Lower lobe of right lung (tissue), 2 donors: ENCODE results near the gene SNRK. TPM values are rescaled to one million over a fixed set of nuclear protein-coding genes. Genes with fewer than 3 reads are reported as not detected.

Experiments used
- ATAC-seq, 2 donors: fragments of 200-7000 bp; cut with Tn5 transposase; one replicate each; pipeline ENCODE4 v1.9.1; 2020 to 2022; ENCODE audit warnings: mild to moderate bottlenecking in 2 of 2, moderate library complexity in 2 of 2
- DNase-seq: peaks from one replicate; pipeline ENCODE4 v3.0.0-alpha.2; 2020
- H3K27ac ChIP-seq: fragments of 200-600 bp; one replicate; pipeline ENCODE4 v1.8.0; 2022
- H3K27me3 ChIP-seq: fragments of 200-600 bp; one replicate; pipeline ENCODE4 v1.8.0; 2022; ENCODE audit warnings: low read depth
- H3K36me3 ChIP-seq: fragments of 200-600 bp; one replicate; pipeline ENCODE4 v1.8.0; 2022; ENCODE audit warnings: mild to moderate bottlenecking
- H3K4me1 ChIP-seq: fragments of 200-600 bp; one replicate; pipeline ENCODE4 v1.8.0; 2022
- H3K4me3 ChIP-seq: fragments of 200-600 bp; one replicate; pipeline ENCODE4 v1.8.0; 2022; ENCODE audit warnings: mild to moderate bottlenecking
- H3K9me3 ChIP-seq: fragments of 200-600 bp; one replicate; pipeline ENCODE4 v1.8.0; 2022
- CTCF ChIP-seq: fragments of 200-600 bp; IDR thresholded peaks from one replicate; pipeline ENCODE4 v1.8.0; 2022; ENCODE audit warnings: antibody characterized with exemption, mild to moderate bottlenecking
- intact Hi-C: fragments of 100-400 bp; cut with DNase I; formaldehyde crosslinking; loops from one replicate; pipeline ENCODE4 v1.11.0; 2022
- total RNA-seq: library from RNA; stranded (reverse); fragmentation: NEBNext Ultra II Directional; extraction: Animal tissue kit (Norgen Biotek cat#: 25700); gene quantifications from one replicate; pipeline ENCODE4 v1.2.1, GENCODE V29; 2021
- donor health status: DM: no; HTN: yes; CAD: no; lungs with severe emphysema.

The SNRK gene
- total RNA-seq, 1 donor from 2014 or later = 55.1 TPM

- no peaks in the 10 kb centered on the region for H3K27me3 ChIP-seq
- H3K27ac ChIP-seq = no peak overlapping the region
- no peak for ATAC-seq
- intact Hi-C loops = no loop called here
- H3K4me1 ChIP-seq = peaks cover 9% of the 10 kb centered on the region
- H3K4me3 ChIP-seq = no peak overlapping the region
- H3K36me3 ChIP-seq = no peaks in the 10 kb centered on the region
- H3K9me3 ChIP-seq = no peaks in the 10 kb centered on the region
- TF ChIP-seq CTCF = no peak
- DNase-seq = no peak
These were observed 93.0 kb downstream of the SNRK start for GRCh38 chr3:43379343-43379742.

- Histone ChIP-seq H3K4me1 (peaks cover 38% of the 10 kb centered on the region), H3K9me3 (no peaks in the 10 kb centered on the region), H3K36me3 (no peaks in the 10 kb centered on the region), H3K27me3 (no peaks in the 10 kb centered on the region), H3K4me3 (no peak overlapping the region), H3K27ac (peak overlapping the region; percentile 85)
- DNase-seq (no peak), ATAC-seq (no peak)
- no peak for TF ChIP-seq CTCF
- intact Hi-C loops = no loop called here
These were observed 101.8 kb downstream of the SNRK start for GRCh38 chr3:43388175-43388574.

- intact Hi-C loops = no loop called here
- H3K27ac ChIP-seq = peak overlapping the region; percentile 85
These were observed 102.6 kb downstream of the SNRK start for GRCh38 chr3:43388915-43389314.

GRCh38 chr3:43389388-43390254 is 103.3 kb downstream of the SNRK start:
- ATAC-seq = peak; percentile 88 to 90
- Histone ChIP-seq H3K4me1 (peaks cover 42% of the 10 kb centered on the region), H3K27ac (peak overlapping the region; percentile 85), H3K9me3 (no peaks in the 10 kb centered on the region), H3K36me3 (no peaks in the 10 kb centered on the region), H3K4me3 (no peak overlapping the region), H3K27me3 (no peaks in the 10 kb centered on the region)
- peak; percentile 61 for DNase-seq
- intact Hi-C loops = no loop called here
- TF ChIP-seq CTCF = no peak

More at GRCh38 chr3:43388915-43389314, 102.6 kb downstream of the SNRK start:
- H3K4me1 ChIP-seq = peaks cover 38% of the 10 kb centered on the region
- no peaks in the 10 kb centered on the region for H3K9me3 ChIP-seq
- no peak overlapping the region for H3K4me3 ChIP-seq
- H3K36me3 ChIP-seq = no peaks in the 10 kb centered on the region
- TF ChIP-seq CTCF = no peak
- DNase-seq (no peak), ATAC-seq (no peak)
- H3K27me3 ChIP-seq = no peaks in the 10 kb centered on the region

GRCh38 chr3:43390255-43390588 is 103.9 kb downstream of the SNRK start:
- peak; percentile 20 to 24 for ATAC-seq
- Histone ChIP-seq H3K27me3 (no peaks in the 10 kb centered on the region), H3K27ac (peak overlapping the region; percentile 85), H3K4me1 (peaks cover 47% of the 10 kb centered on the region), H3K9me3 (no peaks in the 10 kb centered on the region), H3K36me3 (no peaks in the 10 kb centered on the region), H3K4me3 (no peak overlapping the region)
- TF ChIP-seq CTCF = no peak
- intact Hi-C loops = no loop called here
- no peak for DNase-seq
